Thyroid gland (tissue), 4 donors: Measurements from ENCODE around the gene SLC30A2. TPM values are rescaled to one million over a fixed set of nuclear protein-coding genes. Genes with fewer than 3 reads are reported as not detected.

Experiments used
- DNase-seq, 2 donors: peaks; one replicate each; pipeline ENCODE4 v3.0.0-alpha.2; 2019
- H3K27ac ChIP-seq, 3 donors: fragments of 200-600 bp; sonication (generic); 1 replicate in 2 of 3; 2 replicates in 1 of 3; pipeline ENCODE4 v1.5.1; 2016 to 2019; ENCODE audit warnings: mild to moderate bottlenecking in 1 of 3, moderate library complexity in 1 of 3
- H3K27me3 ChIP-seq: fragments of 200-600 bp; sonication (generic); one replicate; pipeline ENCODE4 v1.5.1; 2019
- H3K36me3 ChIP-seq, 2 donors: fragments of 200-600 bp; sonication (generic); one replicate each; pipeline ENCODE4 v1.5.1; 2016 to 2019
- H3K4me1 ChIP-seq, 2 donors: fragments of 200-600 bp; sonication (generic); one replicate each; pipeline ENCODE4 v1.5.1; 2017 to 2019
- H3K4me3 ChIP-seq, 3 donors: fragments of 200-600 bp; sonication (generic); replicated peaks in 1 of 3; 1 replicate in 2 of 3; 2 replicates in 1 of 3; pipeline ENCODE4 v1.5.1; 2016; ENCODE audit warnings: mild to moderate bottlenecking in 1 of 3
- H3K9me3 ChIP-seq: fragments of 200-600 bp; sonication (generic); one replicate; pipeline ENCODE4 v1.5.1; 2017
- POLR2A ChIP-seq, 2 donors: fragments of 450-650 bp; IDR thresholded peaks; one replicate each; pipeline ENCODE4 v1.6.1; 2017; ENCODE audit warnings: antibody characterized with exemption in 2 of 2, mild to moderate bottlenecking in 2 of 2, moderate library complexity in 1 of 2
- WGBS, 2 donors: methylation state at CpG; one replicate each; pipeline ENCODE4 v1.1.5; 2017; 5-methylcytosine and 5-hydroxymethylcytosine counted together
- intact Hi-C: fragments of 100-400 bp; cut with DNase I; formaldehyde crosslinking; loops from one replicate; pipeline ENCODE4 v1.15.1; 2023
- total RNA-seq, 4 donors: library from RNA; depleted of rRNA; stranded (reverse); fragments of >200 nt; gene quantifications; one replicate each; pipeline ENCODE4 v1.2.3, GENCODE V29; 2016
- TF ChIP-seq, protein P1 (sequence below), 6 experiments: fragments of 200-600 bp in 3 of 6; fragments of 450-650 bp in 3 of 6; sonication (generic) in 3 of 6; IDR thresholded peaks; one replicate each; pipeline ENCODE4 v1.5.1; 2016 to 2019; ENCODE audit warnings: antibody characterized with exemption in 6 of 6, mild to moderate bottlenecking in 2 of 6, inconsistent platforms in 1 of 6, moderate library complexity in 1 of 6

Gene SLC30A2
- total RNA-seq, 4 donors from 2014 or later: 12.5 to 55.9 (median 43.4) TPM

DNA sequence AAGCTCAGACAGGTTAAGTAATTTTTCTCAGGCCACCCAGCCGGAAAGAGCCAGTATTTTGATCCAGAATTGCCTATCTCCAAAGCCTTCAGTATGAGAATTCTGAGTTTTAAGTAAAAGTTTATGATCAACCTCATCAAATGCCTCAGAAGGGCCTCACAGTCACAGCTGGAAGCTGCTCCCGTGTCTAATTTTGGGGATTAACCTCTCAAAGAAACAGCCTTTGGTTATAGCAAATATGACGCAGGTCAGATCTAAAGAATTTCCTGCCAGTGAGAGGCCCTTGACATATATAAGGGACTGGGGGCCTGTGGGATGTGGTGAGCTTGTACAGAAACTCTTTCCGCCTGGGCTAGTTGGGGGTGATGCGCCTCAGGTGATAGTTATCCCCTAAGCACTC is 22.1 kb downstream of the SLC30A2 start:
- no peak for TF ChIP-seq POLR2A (IDR thresholded peaks at IDR 0.05)
- TF ChIP-seq, protein P1, sequence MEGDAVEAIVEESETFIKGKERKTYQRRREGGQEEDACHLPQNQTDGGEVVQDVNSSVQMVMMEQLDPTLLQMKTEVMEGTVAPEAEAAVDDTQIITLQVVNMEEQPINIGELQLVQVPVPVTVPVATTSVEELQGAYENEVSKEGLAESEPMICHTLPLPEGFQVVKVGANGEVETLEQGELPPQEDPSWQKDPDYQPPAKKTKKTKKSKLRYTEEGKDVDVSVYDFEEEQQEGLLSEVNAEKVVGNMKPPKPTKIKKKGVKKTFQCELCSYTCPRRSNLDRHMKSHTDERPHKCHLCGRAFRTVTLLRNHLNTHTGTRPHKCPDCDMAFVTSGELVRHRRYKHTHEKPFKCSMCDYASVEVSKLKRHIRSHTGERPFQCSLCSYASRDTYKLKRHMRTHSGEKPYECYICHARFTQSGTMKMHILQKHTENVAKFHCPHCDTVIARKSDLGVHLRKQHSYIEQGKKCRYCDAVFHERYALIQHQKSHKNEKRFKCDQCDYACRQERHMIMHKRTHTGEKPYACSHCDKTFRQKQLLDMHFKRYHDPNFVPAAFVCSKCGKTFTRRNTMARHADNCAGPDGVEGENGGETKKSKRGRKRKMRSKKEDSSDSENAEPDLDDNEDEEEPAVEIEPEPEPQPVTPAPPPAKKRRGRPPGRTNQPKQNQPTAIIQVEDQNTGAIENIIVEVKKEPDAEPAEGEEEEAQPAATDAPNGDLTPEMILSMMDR (IDR thresholded peaks at IDR 0.05): no peak
- no peak overlapping the region for H3K4me3 ChIP-seq
- H3K4me1 ChIP-seq: no peaks in the 10 kb centered on the region
- H3K27me3 ChIP-seq: no peaks in the 10 kb centered on the region
- no peaks in the 10 kb centered on the region for H3K36me3 ChIP-seq
- DNase-seq: no peak
- intact Hi-C loops: no loop called here
- 91 to 94% methylated on average over 5 of the region's 5 CpGs for WGBS, 2 donors
- H3K9me3 ChIP-seq: no peaks in the 10 kb centered on the region
- no peak overlapping the region for H3K27ac ChIP-seq

DNA sequence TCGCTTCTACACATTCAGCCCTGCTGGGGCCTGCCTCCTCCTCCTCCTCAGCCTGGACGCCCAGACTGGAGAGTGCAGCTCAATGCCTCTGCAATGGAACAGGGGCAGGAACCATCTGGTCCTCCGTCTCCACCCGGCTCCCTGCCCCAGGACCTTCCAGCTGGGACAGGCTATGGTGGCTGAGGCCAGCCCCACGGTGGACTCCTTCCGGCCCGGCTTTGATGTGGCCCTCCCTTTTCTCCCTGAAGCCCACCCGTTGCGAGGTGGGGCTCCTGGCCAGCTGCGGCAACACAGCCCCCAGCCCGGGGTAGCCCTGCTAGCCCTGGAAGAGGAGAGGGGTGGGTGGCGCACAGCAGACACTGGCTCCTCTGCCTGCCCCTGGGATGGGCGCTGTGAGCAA is 22.9 kb downstream of the SLC30A2 start:
- no peak for DNase-seq
- intact Hi-C loops: no loop called here
- Histone ChIP-seq H3K27ac (no peak overlapping the region), H3K27me3 (no peaks in the 10 kb centered on the region), H3K9me3 (no peaks in the 10 kb centered on the region), H3K4me3 (no peak overlapping the region), H3K36me3 (no peaks in the 10 kb centered on the region), H3K4me1 (no peaks in the 10 kb centered on the region)
- WGBS, 2 donors: 71 to 100% methylated on average over 2 to 9 of the region's 13 CpGs
- TF ChIP-seq, protein P1 (IDR thresholded peaks at IDR 0.05): no peak
- TF ChIP-seq POLR2A (IDR thresholded peaks at IDR 0.05): no peak

DNA sequence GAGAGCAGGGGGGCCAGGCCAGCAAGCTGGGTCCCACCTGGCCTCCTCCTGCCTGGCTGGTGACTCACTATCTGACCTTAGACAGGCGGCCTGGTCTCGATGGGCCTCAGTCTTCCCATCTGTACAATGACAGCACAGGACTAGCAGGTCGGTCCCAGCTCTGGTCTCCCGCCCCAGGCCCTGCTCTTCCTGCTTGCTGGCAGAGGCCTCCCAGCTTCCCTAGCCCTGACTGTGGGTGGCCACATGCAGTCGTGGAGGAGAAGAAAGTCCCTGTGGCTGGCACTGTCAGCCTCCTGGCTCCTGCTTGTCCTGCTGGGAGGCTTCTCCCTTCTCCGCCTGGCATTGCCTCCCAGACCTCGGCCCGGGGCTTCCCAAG is 23.5 kb downstream of the SLC30A2 start:
- DNase-seq: no peak
- no peak for TF ChIP-seq POLR2A (IDR thresholded peaks at IDR 0.05)
- TF ChIP-seq, protein P1 (IDR thresholded peaks at IDR 0.05): no peak
- no peaks in the 10 kb centered on the region for H3K9me3 ChIP-seq
- intact Hi-C loops: no loop called here
- H3K27me3 ChIP-seq: no peaks in the 10 kb centered on the region
- H3K36me3 ChIP-seq: no peaks in the 10 kb centered on the region
- no peaks in the 10 kb centered on the region for H3K4me1 ChIP-seq
- no peak overlapping the region for H3K4me3 ChIP-seq
- no peak overlapping the region for H3K27ac ChIP-seq
- 58 to 63% methylated on average over 5 to 8 of the region's 8 CpGs for WGBS, 2 donors

DNA sequence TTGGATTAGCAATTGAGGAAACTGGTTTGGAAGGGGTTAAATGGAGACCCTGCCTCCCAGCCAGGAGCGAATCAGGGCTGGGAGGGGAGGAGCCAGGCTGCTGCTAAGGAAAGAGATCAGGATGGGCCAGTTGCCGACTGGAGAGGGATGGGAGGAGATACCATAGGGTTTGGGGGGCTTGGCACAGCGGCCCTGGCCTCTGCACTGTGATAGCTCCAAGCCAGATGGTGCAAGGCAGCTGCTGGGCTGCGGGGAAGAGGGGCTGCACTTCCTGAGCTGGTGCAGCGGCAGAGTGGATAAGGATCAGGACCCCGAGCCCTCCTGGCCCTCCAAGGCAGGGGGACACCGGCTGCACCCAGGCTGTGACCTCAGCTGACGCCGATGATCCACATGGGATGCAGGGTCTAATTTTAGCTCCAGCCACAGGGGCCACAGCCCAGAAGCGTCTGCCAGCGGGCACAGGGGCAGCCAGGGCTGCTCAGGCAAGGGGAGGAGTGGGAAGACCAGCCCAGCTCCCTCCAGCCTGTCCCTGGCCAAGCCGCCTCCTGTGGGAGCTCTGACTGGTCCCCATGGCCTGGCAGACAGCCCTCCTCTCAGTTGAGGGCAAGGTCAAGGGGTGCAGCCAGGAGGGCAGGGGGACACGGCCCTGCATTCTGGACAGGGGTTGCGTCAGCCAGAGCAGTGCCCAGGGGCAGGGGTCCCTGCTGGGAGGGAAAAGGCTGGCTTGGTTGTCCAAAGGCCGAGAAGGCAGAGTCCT is 24.1 kb downstream of the SLC30A2 start, which contains the start of gene EXTL1:
Gene EXTL1 (plus strand): TSS at position 129 of the 757 bp plus-strand sequence. CDS start 872 bp downstream, outside the sequence.
- H3K9me3 ChIP-seq: no peaks in the 10 kb centered on the region
- no peak for TF ChIP-seq POLR2A (IDR thresholded peaks at IDR 0.05)
- TF ChIP-seq, protein P1 (IDR thresholded peaks at IDR 0.05): no peak
- intact Hi-C loops: no loop called here
- no peaks in the 10 kb centered on the region for H3K4me1 ChIP-seq
- H3K27ac ChIP-seq: no peak within 1 kb of the TSS
- no peaks in the 10 kb centered on the region for H3K36me3 ChIP-seq
- no peaks in the 10 kb centered on the region for H3K27me3 ChIP-seq
- no peak within 1 kb of the TSS for H3K4me3 ChIP-seq
- WGBS, 2 donors: 21 to 42% methylated on average over 4 to 8 of the region's 15 CpGs
- no peak for DNase-seq

DNA sequence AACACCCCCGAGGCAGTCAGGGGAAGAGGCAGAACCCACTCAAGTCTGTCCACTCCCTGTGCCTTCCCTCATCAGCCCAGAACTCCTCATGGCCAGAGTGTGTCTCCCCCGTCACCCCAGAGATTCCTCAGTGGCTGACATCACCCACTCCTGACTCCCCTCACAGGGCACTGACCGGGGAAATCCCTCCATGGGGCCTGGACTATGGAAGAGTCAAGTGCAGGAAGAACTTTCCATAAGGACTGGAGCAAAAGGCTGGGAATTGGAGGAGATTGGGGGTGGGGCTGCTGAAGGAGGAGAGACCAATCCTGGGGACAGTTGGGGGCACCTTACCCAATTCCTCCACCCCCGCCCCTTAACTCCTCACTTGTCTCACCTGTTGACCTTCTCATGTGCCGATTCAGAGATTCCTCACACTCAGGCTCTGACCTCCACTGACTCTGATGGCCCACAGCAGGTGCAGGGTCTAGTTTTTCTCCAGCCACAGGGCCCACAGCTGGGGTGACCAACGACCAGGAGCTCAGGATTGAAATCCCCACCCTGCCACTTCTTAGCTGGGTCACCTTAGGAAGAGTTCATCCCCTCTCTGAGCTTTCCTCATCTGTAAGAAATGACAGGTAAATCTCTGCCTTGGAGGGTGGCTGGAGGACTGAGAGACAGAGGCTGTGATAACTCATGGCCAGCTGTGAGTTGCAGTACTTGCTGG is 24.8 kb downstream of the SLC30A2 start:
- 73 to 76% methylated on average over 5 to 6 of the region's 6 CpGs for WGBS, 2 donors
- Histone ChIP-seq H3K4me1 (no peaks in the 10 kb centered on the region), H3K27ac (no peak overlapping the region), H3K4me3 (no peak overlapping the region), H3K36me3 (no peaks in the 10 kb centered on the region), H3K9me3 (no peaks in the 10 kb centered on the region), H3K27me3 (no peaks in the 10 kb centered on the region)
- intact Hi-C loops: no loop called here
- no peak for DNase-seq
- no peak for TF ChIP-seq POLR2A (IDR thresholded peaks at IDR 0.05)
- TF ChIP-seq, protein P1 (IDR thresholded peaks at IDR 0.05): no peak
